ENCODE measurements around the gene STRAP.
"Not testable (repeated sequence)": the region's sequence is repeated elsewhere in the genome, so short reads cannot be mapped to it uniquely, and the experiment has no call there.

STRAP gene

GRCh38 chr12:15928346-15928745, 46.2 kb downstream of the STRAP start:
- no peak for DNase-seq (ENCODE audit: low spot score)

- no peak for DNase-seq (ENCODE audit: low spot score)
Observed at GRCh38 chr12:15928870-15929571, 46.8 kb downstream of the STRAP start.

- no peak for DNase-seq (ENCODE audit: low spot score)
Observed at GRCh38 chr12:15931590-15932053, 49.4 kb downstream of the STRAP start.

- DNase-seq (ENCODE audit: low spot score), result no peak
Observed at GRCh38 chr12:15932327-15932726, 50.1 kb downstream of the STRAP start.

- DNase-seq (ENCODE audit: low spot score), result no peak
Observed at GRCh38 chr12:15932971-15933370, 50.8 kb downstream of the STRAP start.

- no peak for DNase-seq (ENCODE audit: low spot score)
Observed at GRCh38 chr12:15933751-15934150, 51.6 kb downstream of the STRAP start.

GRCh38 chr12:15936751-15937150, 54.6 kb downstream of the STRAP start:
- DNase-seq (ENCODE audit: low spot score), result no peak

GRCh38 chr12:15937902-15938301, 55.7 kb downstream of the STRAP start:
- no peak for DNase-seq (ENCODE audit: low spot score)

- no peak for DNase-seq (ENCODE audit: low spot score)
Observed at GRCh38 chr12:15939111-15939510, 56.9 kb downstream of the STRAP start.

GRCh38 chr12:15942475-15942874, 60.3 kb downstream of the STRAP start:
- DNase-seq (ENCODE audit: low spot score), result no peak

GRCh38 chr12:15943519-15943918, 61.3 kb downstream of the STRAP start:
- DNase-seq (ENCODE audit: low spot score), result not testable (repeated sequence)

- not testable (repeated sequence) for DNase-seq (ENCODE audit: low spot score)
Observed at GRCh38 chr12:15948461-15948860, 66.3 kb downstream of the STRAP start.

Data from HuH-7.5 (cell line).